Muscle layer of duodenum (tissue), 2 donors: ENCODE data around the gene LRFN3.
A peak's percentile ranks its signal among the peaks of the same experiment; 100 is the strongest.
"Not testable (repeated sequence)": the region's sequence is repeated elsewhere in the genome, so short reads cannot be mapped to it uniquely, and the experiment has no call there.

Experiments used
- H3K27ac ChIP-seq: one replicate; pipeline ENCODE4 v1.7.0; 2013; ENCODE audit warnings: mild to moderate bottlenecking, low read length
- H3K27me3 ChIP-seq: one replicate; pipeline ENCODE4 v1.7.0; 2013; ENCODE audit warnings: low read depth, mild to moderate bottlenecking, control low read depth, low read length
- H3K36me3 ChIP-seq, 2 donors: one replicate each; pipeline ENCODE4 v1.7.0; 2013; ENCODE audit warnings: low read length in 2 of 2, control low read depth in 1 of 2, mild to moderate bottlenecking in 1 of 2; ENCODE audit not compliant: insufficient read depth in 2 of 2, control insufficient read depth in 1 of 2
- H3K4me1 ChIP-seq, 2 donors: one replicate each; pipeline ENCODE4 v1.7.0; 2013; ENCODE audit warnings: low read length in 2 of 2, mild to moderate bottlenecking in 2 of 2, control low read depth in 1 of 2, moderate library complexity in 1 of 2; ENCODE audit not compliant: insufficient read depth in 2 of 2, control insufficient read depth in 1 of 2
- H3K4me3 ChIP-seq, 2 donors: one replicate each; pipeline ENCODE4 v1.7.0; 2013; ENCODE audit warnings: low read length in 2 of 2, low read depth in 1 of 2, mild to moderate bottlenecking in 1 of 2
- H3K9me3 ChIP-seq, 2 donors: one replicate each; pipeline ENCODE4 v1.7.0; 2013; ENCODE audit warnings: low read length in 2 of 2, control low read depth in 1 of 2, mild to moderate bottlenecking in 1 of 2; ENCODE audit not compliant: control insufficient read depth in 1 of 2
- donor health status: healthy.

The LRFN3 gene

GRCh38 chr19:35935911-35936737 lies at the start of gene LRFN3:
Gene LRFN3 (plus strand): TSS chr19:35936374. CDS start chr19:35939426, 3,052 bp downstream.
- Histone ChIP-seq H3K9me3 (no peaks in the 10 kb centered on the region), H3K36me3 (peaks cover 0 to 19% of the 10 kb centered on the region in 2 donors), H3K4me3 (peak within 1 kb of the TSS; percentile 82 to 92), H3K27ac (peak within 1 kb of the TSS; percentile 75), H3K27me3 (no peaks in the 10 kb centered on the region), H3K4me1 (peaks cover 13 to 34% of the 10 kb centered on the region in 2 donors)

GRCh38 chr19:35887197-35887596 lies 49.0 kb upstream of the LRFN3 start:
- Histone ChIP-seq H3K4me1 (no peaks in the 10 kb centered on the region), H3K9me3 (no peaks in the 10 kb centered on the region), H3K4me3 (no peak overlapping the region), H3K27me3 (no peaks in the 10 kb centered on the region), H3K27ac (no peak overlapping the region), H3K36me3 (peaks cover 14 to 38% of the 10 kb centered on the region in 2 donors)

- Histone ChIP-seq H3K27ac (no peak overlapping the region), H3K9me3 (no peaks in the 10 kb centered on the region), H3K36me3 (peaks cover 14 to 46% of the 10 kb centered on the region in 2 donors), H3K4me3 (no peak overlapping the region), H3K27me3 (no peaks in the 10 kb centered on the region), H3K4me1 (no peaks in the 10 kb centered on the region)
These were observed 47.8 kb upstream of the LRFN3 start for GRCh38 chr19:35888398-35888797.

GRCh38 chr19:35889370-35890112 lies 46.6 kb upstream of the LRFN3 start:
- Histone ChIP-seq H3K27me3 (no peaks in the 10 kb centered on the region), H3K27ac (no peak overlapping the region), H3K9me3 (no peaks in the 10 kb centered on the region), H3K4me1 (no peaks in the 10 kb centered on the region), H3K4me3 (no peak overlapping the region), H3K36me3 (peaks cover 20 to 56% of the 10 kb centered on the region in 2 donors)

- H3K36me3 ChIP-seq, result peaks cover 20 to 56% of the 10 kb centered on the region in 2 donors
- no peaks in the 10 kb centered on the region for H3K9me3 ChIP-seq
- no peak overlapping the region for H3K27ac ChIP-seq
- H3K4me1 ChIP-seq, result no peaks in the 10 kb centered on the region
- H3K27me3 ChIP-seq, result no peaks in the 10 kb centered on the region
- H3K4me3 ChIP-seq, result no peak overlapping the region
These were observed 46.0 kb upstream of the LRFN3 start for GRCh38 chr19:35890113-35890650.

GRCh38 chr19:35891819-35892218 lies 44.4 kb upstream of the LRFN3 start:
- H3K4me1 ChIP-seq, H3K27me3 ChIP-seq, H3K9me3 ChIP-seq, H3K27ac ChIP-seq, H3K4me3 ChIP-seq: not testable (repeated sequence)
- H3K36me3 ChIP-seq, result peaks cover 26 to 70% of the 10 kb centered on the region in 2 donors

GRCh38 chr19:35894342-35894741 lies 41.8 kb upstream of the LRFN3 start:
- H3K4me3 ChIP-seq, result no peak overlapping the region
- no peak overlapping the region for H3K27ac ChIP-seq
- H3K27me3 ChIP-seq, result no peaks in the 10 kb centered on the region
- H3K9me3 ChIP-seq, result no peaks in the 10 kb centered on the region
- peaks cover 0 to 13% of the 10 kb centered on the region in 2 donors for H3K4me1 ChIP-seq
- peaks cover 22 to 54% of the 10 kb centered on the region in 2 donors for H3K36me3 ChIP-seq

GRCh38 chr19:35895911-35896642 lies 40.1 kb upstream of the LRFN3 start:
- Histone ChIP-seq H3K27ac (no peak overlapping the region), H3K36me3 (peaks cover 17 to 37% of the 10 kb centered on the region in 2 donors), H3K27me3 (no peaks in the 10 kb centered on the region), H3K4me1 (peaks cover 0 to 19% of the 10 kb centered on the region in 2 donors), H3K4me3 (no peak overlapping the region), H3K9me3 (no peaks in the 10 kb centered on the region)

GRCh38 chr19:35896643-35897040 lies 39.5 kb upstream of the LRFN3 start:
- Histone ChIP-seq H3K36me3 (peaks cover 17 to 36% of the 10 kb centered on the region in 2 donors), H3K27ac (no peak overlapping the region), H3K27me3 (no peaks in the 10 kb centered on the region), H3K4me3 (no peak overlapping the region), H3K4me1 (peaks cover 0 to 21% of the 10 kb centered on the region in 2 donors), H3K9me3 (no peaks in the 10 kb centered on the region)

- peak overlapping the region; percentile 75 to 92 for H3K4me3 ChIP-seq
- no peak overlapping the region for H3K27ac ChIP-seq
- peaks cover 0 to 21% of the 10 kb centered on the region in 2 donors for H3K4me1 ChIP-seq
- no peaks in the 10 kb centered on the region for H3K9me3 ChIP-seq
- peaks cover 17 to 30% of the 10 kb centered on the region in 2 donors for H3K36me3 ChIP-seq
- H3K27me3 ChIP-seq, result no peaks in the 10 kb centered on the region
These were observed 38.3 kb upstream of the LRFN3 start for GRCh38 chr19:35897706-35898451.
